ENCODE measurements around the gene CRTAC1.

CRTAC1 gene

GRCh38 chr10:97825020-97825760 is 205.2 kb downstream of the CRTAC1 start:
- in situ Hi-C loops (cut with MboI; ENCODE audit: low sequenced_read_pairs): no loop called here
- Histone ChIP-seq H3K9me3 (no peaks in the 10 kb centered on the region), H3K36me3 (replicated peaks) (no peaks in the 10 kb centered on the region), H3K4me1 (no peaks in the 10 kb centered on the region), H3K4me3 (no peak overlapping the region), H3K27me3 (ENCODE audit: low read depth) (peaks cover 1% of the 10 kb centered on the region; the same call in 1 of the 2 replicates)
- no peak for DNase-seq (ENCODE audit: low spot score in 2 of 2)

GRCh38 chr10:97823734-97824133 is 206.7 kb downstream of the CRTAC1 start:
- Histone ChIP-seq H3K9me3 (no peaks in the 10 kb centered on the region), H3K4me3 (no peak overlapping the region), H3K36me3 (replicated peaks) (no peaks in the 10 kb centered on the region), H3K27me3 (ENCODE audit: low read depth) (0 out of 2 replicates have a peak, but pooled peaks cover 6% of the 10 kb centered on the region), H3K4me1 (no peaks in the 10 kb centered on the region)
- no peak for DNase-seq (ENCODE audit: low spot score in 2 of 2)
- in situ Hi-C loops (cut with MboI; ENCODE audit: low sequenced_read_pairs): no loop called here

- no peak overlapping the region for H3K4me3 ChIP-seq
- H3K27me3 ChIP-seq (ENCODE audit: low read depth): peaks cover 12% of the 10 kb centered on the region
- no peaks in the 10 kb centered on the region for H3K36me3 ChIP-seq (replicated peaks)
- H3K9me3 ChIP-seq: no peaks in the 10 kb centered on the region
- no peaks in the 10 kb centered on the region for H3K4me1 ChIP-seq
- in situ Hi-C loops (cut with MboI; ENCODE audit: low sequenced_read_pairs): no loop called here
- DNase-seq (ENCODE audit: low spot score in 2 of 2): no peak
Observed at GRCh38 chr10:97822261-97822687, 208.1 kb downstream of the CRTAC1 start.

- in situ Hi-C loops (cut with MboI; ENCODE audit: low sequenced_read_pairs): no loop called here
- no peaks in the 10 kb centered on the region for H3K9me3 ChIP-seq
- no peaks in the 10 kb centered on the region for H3K36me3 ChIP-seq (replicated peaks)
- H3K27me3 ChIP-seq (ENCODE audit: low read depth): peaks cover 12% of the 10 kb centered on the region
- H3K4me1 ChIP-seq: no peaks in the 10 kb centered on the region
- no peak for DNase-seq (ENCODE audit: low spot score in 2 of 2)
- H3K4me3 ChIP-seq: no peak overlapping the region
Observed at GRCh38 chr10:97821308-97822038, 208.9 kb downstream of the CRTAC1 start.

- Histone ChIP-seq H3K9me3 (no peaks in the 10 kb centered on the region), H3K4me3 (no peak overlapping the region), H3K36me3 (replicated peaks) (no peaks in the 10 kb centered on the region), H3K27me3 (ENCODE audit: low read depth) (peaks cover 12% of the 10 kb centered on the region), H3K4me1 (no peaks in the 10 kb centered on the region)
- DNase-seq (ENCODE audit: low spot score in 2 of 2): no peak
- in situ Hi-C loops (cut with MboI; ENCODE audit: low sequenced_read_pairs): no loop called here
Observed at GRCh38 chr10:97820096-97820704, 210.2 kb downstream of the CRTAC1 start.

- no peak overlapping the region for H3K4me3 ChIP-seq
- peaks cover 12% of the 10 kb centered on the region for H3K27me3 ChIP-seq (ENCODE audit: low read depth)
- no peaks in the 10 kb centered on the region for H3K4me1 ChIP-seq
- in situ Hi-C loops (cut with MboI; ENCODE audit: low sequenced_read_pairs): no loop called here
- DNase-seq (ENCODE audit: low spot score in 2 of 2): no peak
- H3K36me3 ChIP-seq (replicated peaks): no peaks in the 10 kb centered on the region
- H3K9me3 ChIP-seq: no peaks in the 10 kb centered on the region
Observed at GRCh38 chr10:97818572-97818971, 211.8 kb downstream of the CRTAC1 start.

- Histone ChIP-seq H3K9me3 (no peaks in the 10 kb centered on the region), H3K4me1 (peaks cover 3% of the 10 kb centered on the region; the same call in 1 of the 2 replicates), H3K27me3 (ENCODE audit: low read depth) (peaks cover 12% of the 10 kb centered on the region), H3K36me3 (replicated peaks) (no peaks in the 10 kb centered on the region), H3K4me3 (no peak overlapping the region)
- no peak for DNase-seq (ENCODE audit: low spot score in 2 of 2)
- in situ Hi-C loops (cut with MboI; ENCODE audit: low sequenced_read_pairs): no loop called here
Observed at GRCh38 chr10:97816609-97817008, 213.8 kb downstream of the CRTAC1 start.

All from HAP-1 (cell line).